ENCODE measurements around the gene NRG3.

NRG3 gene

GRCh38 chr10:82128527-82128926 is 253.5 kb downstream of the NRG3 start:
- no peak for DNase-seq

- no peak for DNase-seq
These were observed 261.1 kb downstream of the NRG3 start for GRCh38 chr10:82136103-82136502.

DNA sequence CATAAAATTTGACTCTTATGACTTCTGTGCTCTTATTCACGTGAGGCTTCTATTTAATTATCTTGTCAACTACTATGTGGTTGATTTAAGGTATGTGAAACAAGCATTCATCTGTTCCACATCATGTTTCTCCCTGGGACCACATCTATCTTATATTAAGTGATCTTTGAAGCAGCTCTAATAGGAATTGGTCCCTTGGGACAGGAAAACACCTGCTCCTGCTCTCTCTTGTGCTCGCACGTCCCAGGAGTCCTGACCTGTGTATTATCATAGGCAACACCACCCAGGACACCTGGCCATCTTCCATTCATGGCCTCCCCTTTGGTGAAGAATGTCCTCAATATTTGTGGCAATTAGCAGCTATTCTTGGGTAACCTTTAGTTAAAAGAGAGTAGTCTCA is 269.2 kb downstream of the NRG3 start:
- DNase-seq: no peak

- DNase-seq: no peak
These were observed 273.8 kb downstream of the NRG3 start for GRCh38 chr10:82148764-82149163.

DNA sequence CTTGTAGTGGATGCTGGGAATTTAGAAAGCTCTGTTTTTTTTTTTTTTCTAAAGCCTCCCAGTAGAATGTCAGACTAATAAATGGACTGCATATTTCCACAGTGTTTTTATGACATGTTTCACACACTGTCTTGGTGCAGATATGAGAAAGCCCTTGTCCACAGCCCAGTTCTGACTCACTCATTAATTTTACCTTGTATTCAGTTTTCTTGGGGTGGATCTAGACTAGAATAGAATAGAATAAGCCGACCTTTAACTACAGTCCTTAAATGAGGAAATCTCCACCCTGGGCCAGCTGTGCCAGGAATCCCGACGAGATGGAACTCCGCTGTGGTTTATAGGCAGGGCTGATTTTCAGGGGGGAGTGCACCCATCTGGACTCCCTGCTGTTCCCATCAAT is 274.7 kb downstream of the NRG3 start:
- DNase-seq: no peak

- DNase-seq: no peak
These were observed 275.3 kb downstream of the NRG3 start for GRCh38 chr10:82150123-82150900.

DNA sequence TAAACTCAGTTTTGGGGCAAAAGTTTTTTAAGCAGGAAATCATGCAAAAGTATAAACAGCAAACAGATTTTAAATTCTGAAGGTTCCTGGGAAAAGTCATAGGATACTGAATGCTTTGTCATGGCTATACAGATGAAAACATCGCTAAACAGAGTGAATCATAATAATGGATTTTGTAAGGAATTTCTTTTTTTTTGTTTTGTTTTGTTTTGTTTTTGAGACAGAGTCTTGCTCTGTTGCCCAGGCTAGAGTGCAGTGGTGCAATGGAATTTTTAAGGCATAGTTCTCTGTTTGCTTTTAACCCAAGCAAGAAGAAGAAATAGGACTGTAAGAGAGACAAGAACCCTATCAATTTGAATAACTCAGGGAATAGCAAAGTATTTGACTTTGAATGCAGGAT is 285.3 kb downstream of the NRG3 start:
- no peak for DNase-seq

- no peak for DNase-seq
These were observed 286.3 kb downstream of the NRG3 start for GRCh38 chr10:82161264-82161663.

- DNase-seq: no peak
These were observed 287.7 kb downstream of the NRG3 start for GRCh38 chr10:82162549-82163195.

- no peak for DNase-seq
These were observed 296.9 kb downstream of the NRG3 start for GRCh38 chr10:82171899-82172298.

- no peak for DNase-seq
These were observed 301.6 kb downstream of the NRG3 start for GRCh38 chr10:82176587-82176986.

DNA sequence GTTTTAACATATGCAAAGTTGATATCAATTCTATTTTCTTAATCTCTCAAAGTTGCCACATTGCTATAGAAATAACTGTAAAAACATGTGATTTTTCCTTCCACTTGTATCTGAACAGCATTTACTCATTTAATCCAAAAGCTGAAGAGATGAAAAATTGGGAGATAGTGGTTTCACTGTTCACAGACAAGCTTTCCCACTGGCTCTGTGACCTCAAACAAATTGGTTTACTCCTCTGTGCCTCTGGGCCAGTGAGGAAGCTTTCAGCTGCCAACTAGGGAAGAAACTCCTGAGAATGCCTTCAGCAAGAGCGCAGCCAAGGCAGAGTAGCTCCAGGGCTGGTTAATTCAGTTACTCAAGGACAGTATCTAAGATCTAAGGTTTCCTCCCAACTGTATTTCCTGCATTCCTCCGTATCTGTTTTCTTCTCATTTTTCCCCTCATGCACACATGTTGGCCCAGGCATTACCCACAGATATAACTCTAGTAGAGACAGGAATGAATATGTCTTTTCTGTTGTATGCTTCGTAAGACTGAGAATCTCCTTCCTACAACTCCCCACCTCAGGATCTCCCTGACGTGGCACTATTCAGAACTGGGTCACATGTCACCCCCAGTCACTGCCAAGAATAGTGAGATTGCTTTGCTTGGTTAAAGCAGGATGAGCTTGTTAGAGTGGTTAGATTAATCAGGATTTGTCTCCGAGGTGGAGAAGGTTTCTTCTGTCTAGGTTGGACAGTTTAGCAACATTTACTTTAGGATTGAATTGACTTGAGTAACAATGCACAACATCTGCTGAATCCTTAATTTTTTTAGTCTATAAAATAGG is 315.7 kb downstream of the NRG3 start:
- DNase-seq: no peak

- no peak for DNase-seq
These were observed 316.7 kb downstream of the NRG3 start for GRCh38 chr10:82191653-82192052.

GRCh38 chr10:82192665-82193064 is 317.7 kb downstream of the NRG3 start:
- DNase-seq: no peak

GRCh38 chr10:82194419-82194818 is 319.4 kb downstream of the NRG3 start:
- DNase-seq: no peak

- no peak for DNase-seq
These were observed 331.8 kb downstream of the NRG3 start for GRCh38 chr10:82206831-82207230.

DNA sequence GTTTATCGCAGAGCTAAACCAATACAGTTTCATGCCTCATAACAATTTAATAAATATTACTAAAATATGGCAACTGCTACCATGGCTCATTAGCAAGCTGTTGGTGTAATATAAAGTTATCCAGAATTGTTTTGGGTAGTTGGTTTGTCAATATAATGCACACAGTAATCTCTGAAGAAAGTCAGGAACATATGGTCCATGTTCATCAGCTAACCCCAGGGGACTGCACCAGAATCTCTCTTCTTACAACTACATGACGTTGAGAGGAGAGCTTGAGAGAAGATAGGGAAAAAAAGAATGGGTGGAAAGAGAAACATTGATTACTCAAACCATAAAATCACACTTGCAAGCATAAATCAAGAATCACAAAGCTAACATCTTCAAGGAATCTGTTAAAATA is 333.7 kb downstream of the NRG3 start:
- no peak for DNase-seq

DNA sequence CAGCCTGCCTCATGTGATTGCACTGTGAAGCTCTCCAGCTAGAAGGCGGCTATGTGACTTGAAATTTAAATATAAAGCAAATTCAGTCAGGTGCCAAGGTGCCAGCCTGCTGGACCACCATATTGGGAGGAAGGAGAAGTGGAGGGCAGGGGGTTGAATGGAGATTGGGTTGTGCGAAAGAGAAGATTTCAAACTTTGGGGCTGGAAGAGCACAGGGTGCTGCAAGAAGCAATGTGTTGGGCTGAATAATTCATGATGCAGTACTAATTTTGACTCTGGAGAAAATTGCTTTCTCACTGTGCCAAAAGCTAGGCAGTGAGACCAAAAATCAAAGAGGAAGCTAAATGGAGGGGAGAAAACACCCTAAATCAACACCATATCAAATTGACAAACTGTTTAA is 335.3 kb downstream of the NRG3 start:
- DNase-seq: no peak

- DNase-seq: no peak
These were observed 336.4 kb downstream of the NRG3 start for GRCh38 chr10:82211346-82211745.

DNA sequence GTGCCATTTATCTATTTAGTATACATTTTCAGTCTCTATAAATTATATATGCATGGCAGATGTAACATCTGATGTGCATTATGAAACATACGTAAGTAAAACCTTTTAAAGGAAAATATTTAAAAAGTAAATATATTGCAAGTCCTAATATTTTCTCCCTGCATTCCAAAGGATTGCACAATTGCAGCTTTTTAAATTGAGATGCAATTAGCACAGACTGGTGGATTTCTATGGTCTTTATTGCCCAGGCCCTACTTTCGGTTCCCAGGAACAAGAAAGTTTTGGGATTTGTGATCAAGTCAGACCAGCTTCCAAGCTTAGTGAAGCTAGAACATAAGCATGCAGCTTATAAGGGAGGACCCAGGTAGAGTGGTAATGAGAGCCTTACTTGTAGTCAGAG is 337.8 kb downstream of the NRG3 start:
- DNase-seq: no peak

DNA sequence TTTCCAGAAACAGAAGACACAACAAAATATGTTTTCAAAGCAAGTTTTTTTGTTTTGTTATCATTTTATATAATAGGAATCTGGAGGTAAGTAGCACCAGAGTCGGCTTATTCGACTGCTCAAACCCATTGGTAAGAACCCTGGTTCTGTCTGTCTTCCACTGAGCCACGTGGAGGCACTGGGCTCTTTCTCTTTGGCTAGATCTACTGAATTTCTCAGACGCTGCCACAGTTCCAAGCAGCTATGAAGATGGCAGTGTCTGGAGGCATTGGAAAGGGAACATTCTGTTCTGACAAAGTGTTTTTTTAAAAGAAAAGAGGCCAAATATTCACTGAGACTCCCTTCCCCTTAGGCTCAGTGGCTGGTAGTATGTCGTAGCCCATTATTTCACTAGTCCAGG is 338.8 kb downstream of the NRG3 start:
- no peak for DNase-seq

DNA sequence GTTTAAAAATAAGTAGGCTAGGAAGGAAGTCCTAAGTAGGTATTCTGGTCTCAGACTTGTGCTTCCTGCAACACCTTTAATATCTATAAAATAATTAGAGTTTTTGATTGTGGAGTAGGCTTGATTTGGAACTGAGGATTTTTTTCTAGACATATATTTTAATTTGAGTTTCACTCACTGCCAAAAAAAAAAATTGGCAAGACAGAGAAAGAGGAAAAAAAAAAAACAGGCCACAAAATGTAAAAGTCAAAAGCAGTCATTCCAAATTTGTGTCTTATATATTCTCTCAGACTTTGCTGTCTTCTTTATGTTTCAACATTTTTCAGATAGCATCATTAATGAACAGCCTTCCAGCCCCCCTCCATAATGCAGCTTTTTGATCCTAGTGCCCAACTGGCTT is 346.1 kb downstream of the NRG3 start:
- no peak for DNase-seq

GRCh38 chr10:82221601-82222149 is 346.7 kb downstream of the NRG3 start:
- no peak for DNase-seq

DNA sequence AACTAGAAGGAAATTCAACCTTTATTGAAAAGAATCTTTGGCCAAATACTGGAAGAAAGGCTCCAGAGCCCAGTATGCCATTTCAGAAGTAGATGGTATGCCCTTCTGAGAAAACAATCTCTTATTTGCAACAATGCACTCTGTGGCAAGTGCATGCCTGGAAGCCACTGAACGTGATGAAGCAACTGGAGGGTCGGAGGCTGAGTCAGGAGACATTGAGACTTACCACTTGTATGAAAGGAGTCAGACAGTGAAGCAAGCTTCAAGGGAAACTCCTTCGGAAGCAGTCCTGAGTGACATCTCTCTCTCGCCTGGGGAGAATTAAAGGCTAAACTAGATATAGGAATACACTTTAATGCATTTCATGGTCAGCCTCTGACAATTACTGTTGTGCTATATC is 353.7 kb downstream of the NRG3 start:
- DNase-seq: no peak

Data from stimulated activated CD4-positive, alpha-beta T cell treated with anti-CD3 and anti-CD28 coated beads, Interleukin-4, amount 100 ng/mL, for 4 hours (primary cell).